ENCODE measurements around the gene SMARCB1.
"Not testable (repeated sequence)": the region's sequence is repeated elsewhere in the genome, so short reads cannot be mapped to it uniquely, and the experiment has no call there.

SMARCB1 gene

GRCh38 chr22:23858484-23858815 lies 71.7 kb downstream of the SMARCB1 start:
- no peak overlapping the region for H2AFZ ChIP-seq (ENCODE audit: low read depth, low read length, severe bottlenecking)
- peak overlapping the region; percentile 89 for H3K9ac ChIP-seq (ENCODE audit: low read length)

GRCh38 chr22:23859201-23859600 lies 72.4 kb downstream of the SMARCB1 start:
- Histone ChIP-seq H3K36me3 (ENCODE audit: low read length) (no peaks in the 10 kb centered on the region), H3K9ac (ENCODE audit: low read length) (no peak overlapping the region), H3K27ac (ENCODE audit: low read depth, low read length) (no peak overlapping the region), H4K20me1 (ENCODE audit: low read depth, low read length) (no peaks in the 10 kb centered on the region), H3K9me3 (ENCODE audit: insufficient read depth, low read length) (no peaks in the 10 kb centered on the region), H3K9me2 (replicated peaks; ENCODE audit: insufficient read depth, low read length) (no peaks in the 10 kb centered on the region), H3F3A (ENCODE audit: insufficient read depth) (peaks cover 12% of the 10 kb centered on the region), H3K4me2 (ENCODE audit: low read depth, low read length, poor library complexity, severe bottlenecking) (peak overlapping the region; percentile 94), H3K4me3 (ENCODE audit: insufficient read depth, low read length, poor library complexity, severe bottlenecking) (no peak overlapping the region), H3K79me2 (ENCODE audit: insufficient read depth, low read length) (no peaks in the 10 kb centered on the region), H2AFZ (ENCODE audit: low read depth, low read length, severe bottlenecking) (no peak overlapping the region), H3K27me3 (ENCODE audit: low read length) (no peaks in the 10 kb centered on the region)
- no peak for TF ChIP-seq EZH2phosphoT487 (conservative IDR thresholded peaks at IDR 0.05; ENCODE audit: low read length)
- TF ChIP-seq, protein P1, sequence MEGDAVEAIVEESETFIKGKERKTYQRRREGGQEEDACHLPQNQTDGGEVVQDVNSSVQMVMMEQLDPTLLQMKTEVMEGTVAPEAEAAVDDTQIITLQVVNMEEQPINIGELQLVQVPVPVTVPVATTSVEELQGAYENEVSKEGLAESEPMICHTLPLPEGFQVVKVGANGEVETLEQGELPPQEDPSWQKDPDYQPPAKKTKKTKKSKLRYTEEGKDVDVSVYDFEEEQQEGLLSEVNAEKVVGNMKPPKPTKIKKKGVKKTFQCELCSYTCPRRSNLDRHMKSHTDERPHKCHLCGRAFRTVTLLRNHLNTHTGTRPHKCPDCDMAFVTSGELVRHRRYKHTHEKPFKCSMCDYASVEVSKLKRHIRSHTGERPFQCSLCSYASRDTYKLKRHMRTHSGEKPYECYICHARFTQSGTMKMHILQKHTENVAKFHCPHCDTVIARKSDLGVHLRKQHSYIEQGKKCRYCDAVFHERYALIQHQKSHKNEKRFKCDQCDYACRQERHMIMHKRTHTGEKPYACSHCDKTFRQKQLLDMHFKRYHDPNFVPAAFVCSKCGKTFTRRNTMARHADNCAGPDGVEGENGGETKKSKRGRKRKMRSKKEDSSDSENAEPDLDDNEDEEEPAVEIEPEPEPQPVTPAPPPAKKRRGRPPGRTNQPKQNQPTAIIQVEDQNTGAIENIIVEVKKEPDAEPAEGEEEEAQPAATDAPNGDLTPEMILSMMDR (IDR thresholded peaks at IDR 0.05; ENCODE audit: insufficient read depth, low read length, poor library complexity, severe bottlenecking): no peak

More at GRCh38 chr22:23858484-23858815, 71.7 kb downstream of the SMARCB1 start:
- Histone ChIP-seq H3F3A (ENCODE audit: insufficient read depth) (peaks cover 12% of the 10 kb centered on the region), H3K79me2 (ENCODE audit: insufficient read depth, low read length) (no peaks in the 10 kb centered on the region), H3K36me3 (ENCODE audit: low read length) (no peaks in the 10 kb centered on the region), H4K20me1 (ENCODE audit: low read depth, low read length) (no peaks in the 10 kb centered on the region), H3K4me2 (ENCODE audit: low read depth, low read length, poor library complexity, severe bottlenecking) (peak overlapping the region; percentile 94), H3K27ac (ENCODE audit: low read depth, low read length) (peak overlapping the region; percentile 89), H3K27me3 (ENCODE audit: low read length) (no peaks in the 10 kb centered on the region), H3K9me3 (ENCODE audit: insufficient read depth, low read length) (no peaks in the 10 kb centered on the region), H3K4me3 (ENCODE audit: insufficient read depth, low read length, poor library complexity, severe bottlenecking) (peak overlapping the region; percentile 93), H3K9me2 (replicated peaks; ENCODE audit: insufficient read depth, low read length) (no peaks in the 10 kb centered on the region)
- TF ChIP-seq, protein P1 (IDR thresholded peaks at IDR 0.05; ENCODE audit: insufficient read depth, low read length, poor library complexity, severe bottlenecking): no peak
- TF ChIP-seq EZH2phosphoT487 (conservative IDR thresholded peaks at IDR 0.05; ENCODE audit: low read length): no peak

DNA sequence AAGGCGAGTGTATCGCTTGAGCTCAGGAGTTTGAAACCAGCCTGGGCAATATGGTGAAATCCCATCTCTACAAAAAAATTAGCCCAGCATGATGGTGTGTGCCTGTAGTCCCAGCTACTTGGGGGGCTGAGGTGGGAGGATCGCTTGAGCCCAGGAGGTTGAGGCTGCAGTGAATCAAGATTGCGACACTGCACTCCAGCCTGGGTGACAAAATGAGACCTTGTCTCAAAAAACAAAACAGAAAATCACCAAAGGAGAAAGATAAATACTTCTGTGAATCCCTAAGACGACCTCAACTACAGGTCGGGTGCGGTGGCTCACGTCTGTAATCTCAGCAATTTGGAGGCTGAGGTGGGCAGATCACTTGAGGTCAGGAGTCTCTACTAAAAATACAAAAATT lies 73.4 kb downstream of the SMARCB1 start:
- not testable (repeated sequence) for H3K9ac ChIP-seq (ENCODE audit: low read length); H3K79me2 ChIP-seq (ENCODE audit: insufficient read depth, low read length); H3K4me3 ChIP-seq (ENCODE audit: insufficient read depth, low read length, poor library complexity, severe bottlenecking); H4K20me1 ChIP-seq (ENCODE audit: low read depth, low read length); H3K4me2 ChIP-seq (ENCODE audit: low read depth, low read length, poor library complexity, severe bottlenecking); H3K9me3 ChIP-seq (ENCODE audit: insufficient read depth, low read length); H3K27ac ChIP-seq (ENCODE audit: low read depth, low read length); H3K9me2 ChIP-seq (replicated peaks; ENCODE audit: insufficient read depth, low read length); H3K36me3 ChIP-seq (ENCODE audit: low read length); H2AFZ ChIP-seq (ENCODE audit: low read depth, low read length, severe bottlenecking); H3K27me3 ChIP-seq (ENCODE audit: low read length)
- peaks cover 12% of the 10 kb centered on the region for H3F3A ChIP-seq (ENCODE audit: insufficient read depth)

GRCh38 chr22:23862103-23862502 lies 75.3 kb downstream of the SMARCB1 start:
- Histone ChIP-seq H3K9me2 (replicated peaks; ENCODE audit: insufficient read depth, low read length) (no peaks in the 10 kb centered on the region), H3K27me3 (ENCODE audit: low read length) (no peaks in the 10 kb centered on the region), H3K27ac (ENCODE audit: low read depth, low read length) (no peak overlapping the region), H3K9me3 (ENCODE audit: insufficient read depth, low read length) (no peaks in the 10 kb centered on the region), H3K79me2 (ENCODE audit: insufficient read depth, low read length) (no peaks in the 10 kb centered on the region), H3K36me3 (ENCODE audit: low read length) (no peaks in the 10 kb centered on the region), H3K9ac (ENCODE audit: low read length) (no peak overlapping the region), H3K4me3 (ENCODE audit: insufficient read depth, low read length, poor library complexity, severe bottlenecking) (no peak overlapping the region), H3K4me2 (ENCODE audit: low read depth, low read length, poor library complexity, severe bottlenecking) (no peak overlapping the region), H4K20me1 (ENCODE audit: low read depth, low read length) (no peaks in the 10 kb centered on the region), H2AFZ (ENCODE audit: low read depth, low read length, severe bottlenecking) (no peak overlapping the region), H3F3A (ENCODE audit: insufficient read depth) (peaks cover 12% of the 10 kb centered on the region)
- TF ChIP-seq, protein P1 (IDR thresholded peaks at IDR 0.05; ENCODE audit: insufficient read depth, low read length, poor library complexity, severe bottlenecking): peak; percentile 75
- no peak for TF ChIP-seq EZH2phosphoT487 (conservative IDR thresholded peaks at IDR 0.05; ENCODE audit: low read length)

GRCh38 chr22:23864499-23865154 lies 77.9 kb downstream of the SMARCB1 start:
- H3F3A ChIP-seq (ENCODE audit: insufficient read depth); H3K9ac ChIP-seq (ENCODE audit: low read length); H3K9me2 ChIP-seq (replicated peaks; ENCODE audit: insufficient read depth, low read length); H3K36me3 ChIP-seq (ENCODE audit: low read length); H3K4me3 ChIP-seq (ENCODE audit: insufficient read depth, low read length, poor library complexity, severe bottlenecking); H4K20me1 ChIP-seq (ENCODE audit: low read depth, low read length); H3K27ac ChIP-seq (ENCODE audit: low read depth, low read length); H3K4me2 ChIP-seq (ENCODE audit: low read depth, low read length, poor library complexity, severe bottlenecking); H3K9me3 ChIP-seq (ENCODE audit: insufficient read depth, low read length); H3K27me3 ChIP-seq (ENCODE audit: low read length); H2AFZ ChIP-seq (ENCODE audit: low read depth, low read length, severe bottlenecking); H3K79me2 ChIP-seq (ENCODE audit: insufficient read depth, low read length): not testable (repeated sequence)

All from SU-DHL-6 (cell line).